Natural killer cell treated with Interleukin-12 subunit alpha and Interleukin-12 subunit beta and Interleukin-15 and Interleukin-18, amount 100 ng/mL, for 72 hours (primary cell): ENCODE results near the gene ZFAND3. TPM values are rescaled to one million over a fixed set of nuclear protein-coding genes. Genes with fewer than 3 reads are reported as not detected.

ENCODE experiments used
- ATAC-seq, 2 donors: fragments of 150-1000 bp; cut with Tn5 transposase in 1 of 2; sonication (Bioruptor Pico), chemical (Tn5 transposase) in 1 of 2; 2 replicates each; pipeline ENCODE4 v1.10.0; 2021
- DNase-seq: peaks from one replicate; pipeline ENCODE4 v3.0.0; 2022; ENCODE audit warnings: low spot score
- H3K27ac Mint-ChIP-seq, 2 donors: 1 replicate in 1 of 2; 2 replicates in 1 of 2; pipeline ENCODE4 v1.8.0; 2022; ENCODE audit warnings: mixed read lengths in 2 of 2, mild to moderate bottlenecking in 1 of 2, moderate library complexity in 1 of 2
- H3K27me3 Mint-ChIP-seq, 2 donors: 1 replicate in 1 of 2; 2 replicates in 1 of 2; pipeline ENCODE4 v1.8.0; 2022; ENCODE audit warnings: mixed read lengths in 2 of 2
- H3K36me3 Mint-ChIP-seq: one replicate; pipeline ENCODE4 v1.8.0; 2022; ENCODE audit warnings: mixed read lengths
- H3K4me1 Mint-ChIP-seq, 2 donors: 1 replicate in 1 of 2; 2 replicates in 1 of 2; pipeline ENCODE4 v1.8.0; 2022; ENCODE audit warnings: low read depth in 2 of 2, mixed read lengths in 2 of 2, mild to moderate bottlenecking in 1 of 2
- H3K4me3 Mint-ChIP-seq: one replicate; pipeline ENCODE4 v1.8.0; 2022; ENCODE audit warnings: mixed read lengths
- H3K9me3 Mint-ChIP-seq: 2 replicates; pipeline ENCODE4 v1.8.0; 2022; ENCODE audit warnings: mixed read lengths
- total RNA-seq, 2 donors: library from RNA; stranded (reverse); gene quantifications; one replicate each; pipeline ENCODE4 v1.2.3, GENCODE V29; 2022

ZFAND3 gene
- total RNA-seq, 2 donors from 2014 or later, result 51.0 to 100 TPM

GRCh38 chr6:38171997-38172738 is 352.6 kb downstream of the ZFAND3 start:
- Mint-ChIP-seq H3K27ac (no peak overlapping the region), H3K4me1 (no peaks in the 10 kb centered on the region), H3K36me3 (no peaks in the 10 kb centered on the region), H3K4me3 (no peak overlapping the region), H3K9me3 (no peaks in the 10 kb centered on the region), H3K27me3 (no peaks in the 10 kb centered on the region)
- peak; percentile 37 for DNase-seq
- ATAC-seq, result peak in 1 of 2 donors; percentile 3

- Mint-ChIP-seq H3K4me1 (peaks cover 0 to 2% of the 10 kb centered on the region in 2 donors), H3K27me3 (no peaks in the 10 kb centered on the region), H3K9me3 (no peaks in the 10 kb centered on the region), H3K4me3 (no peak overlapping the region), H3K27ac (peak overlapping the region in 1 of 2 donors; percentile 35), H3K36me3 (no peaks in the 10 kb centered on the region)
- DNase-seq (no peak), ATAC-seq (no peak)
These were observed 353.3 kb downstream of the ZFAND3 start for GRCh38 chr6:38172739-38173410.

GRCh38 chr6:38173909-38174308 is 354.4 kb downstream of the ZFAND3 start:
- peaks cover 0 to 4% of the 10 kb centered on the region in 2 donors for H3K4me1 Mint-ChIP-seq
- H3K27ac Mint-ChIP-seq, result no peak overlapping the region
- H3K9me3 Mint-ChIP-seq, result no peaks in the 10 kb centered on the region
- no peak overlapping the region for H3K4me3 Mint-ChIP-seq
- no peak for DNase-seq
- H3K36me3 Mint-ChIP-seq, result no peaks in the 10 kb centered on the region
- H3K27me3 Mint-ChIP-seq, result no peaks in the 10 kb centered on the region
- ATAC-seq, result no peak

- H3K4me3 Mint-ChIP-seq, result no peak overlapping the region
- no peaks in the 10 kb centered on the region for H3K27me3 Mint-ChIP-seq
- peaks cover 0 to 4% of the 10 kb centered on the region in 2 donors for H3K4me1 Mint-ChIP-seq
- ATAC-seq (no peak), DNase-seq (no peak)
- no peaks in the 10 kb centered on the region for H3K9me3 Mint-ChIP-seq
- H3K27ac Mint-ChIP-seq, result no peak overlapping the region
- H3K36me3 Mint-ChIP-seq, result no peaks in the 10 kb centered on the region
These were observed 354.8 kb downstream of the ZFAND3 start for GRCh38 chr6:38174315-38174714.

GRCh38 chr6:38174806-38175495 is 355.4 kb downstream of the ZFAND3 start:
- ATAC-seq (no peak), DNase-seq (no peak)
- H3K27ac Mint-ChIP-seq, result no peak overlapping the region
- H3K9me3 Mint-ChIP-seq, result no peaks in the 10 kb centered on the region
- H3K4me1 Mint-ChIP-seq, result peaks cover 0 to 4% of the 10 kb centered on the region in 2 donors
- H3K4me3 Mint-ChIP-seq, result no peak overlapping the region
- no peaks in the 10 kb centered on the region for H3K36me3 Mint-ChIP-seq
- no peaks in the 10 kb centered on the region for H3K27me3 Mint-ChIP-seq

- ATAC-seq (peak in 1 of 2 donors; percentile 18), DNase-seq (peak; percentile 51)
- Mint-ChIP-seq H3K4me1 (peaks cover 0 to 6% of the 10 kb centered on the region in 2 donors), H3K27ac (no peak overlapping the region), H3K9me3 (no peaks in the 10 kb centered on the region), H3K36me3 (no peaks in the 10 kb centered on the region), H3K27me3 (no peaks in the 10 kb centered on the region), H3K4me3 (no peak overlapping the region)
These were observed 356.3 kb downstream of the ZFAND3 start for GRCh38 chr6:38175786-38176185.

- Mint-ChIP-seq H3K4me3 (no peak overlapping the region), H3K27me3 (no peaks in the 10 kb centered on the region), H3K4me1 (peaks cover 0 to 6% of the 10 kb centered on the region in 2 donors), H3K36me3 (no peaks in the 10 kb centered on the region), H3K9me3 (no peaks in the 10 kb centered on the region), H3K27ac (peak overlapping the region in 1 of 2 donors; percentile 82)
- ATAC-seq (no peak), DNase-seq (no peak)
These were observed 357.5 kb downstream of the ZFAND3 start for GRCh38 chr6:38176797-38177751.

GRCh38 chr6:38177882-38178583 is 358.5 kb downstream of the ZFAND3 start:
- no peaks in the 10 kb centered on the region for H3K9me3 Mint-ChIP-seq
- H3K36me3 Mint-ChIP-seq, result no peaks in the 10 kb centered on the region
- H3K4me1 Mint-ChIP-seq, result peaks cover 0 to 6% of the 10 kb centered on the region in 2 donors
- ATAC-seq (peak in 1 of 2 donors; percentile 29), DNase-seq (no peak)
- no peaks in the 10 kb centered on the region for H3K27me3 Mint-ChIP-seq
- H3K27ac Mint-ChIP-seq, result peak overlapping the region in 1 of 2 donors; percentile 82
- no peak overlapping the region for H3K4me3 Mint-ChIP-seq

- Mint-ChIP-seq H3K27ac (no peak overlapping the region), H3K4me1 (peaks cover 0 to 6% of the 10 kb centered on the region in 2 donors), H3K4me3 (no peak overlapping the region), H3K36me3 (no peaks in the 10 kb centered on the region), H3K27me3 (no peaks in the 10 kb centered on the region), H3K9me3 (no peaks in the 10 kb centered on the region)
- ATAC-seq, result no peak
- no peak for DNase-seq
These were observed 359.0 kb downstream of the ZFAND3 start for GRCh38 chr6:38178584-38178886.

- H3K4me1 Mint-ChIP-seq, result peaks cover 0 to 9% of the 10 kb centered on the region in 2 donors
- H3K27ac Mint-ChIP-seq, result no peak overlapping the region
- ATAC-seq (peak in 1 of 2 donors; percentile 17), DNase-seq (no peak)
- no peaks in the 10 kb centered on the region for H3K27me3 Mint-ChIP-seq
- no peak overlapping the region for H3K4me3 Mint-ChIP-seq
- H3K36me3 Mint-ChIP-seq, result no peaks in the 10 kb centered on the region
- H3K9me3 Mint-ChIP-seq, result no peaks in the 10 kb centered on the region
These were observed 359.8 kb downstream of the ZFAND3 start for GRCh38 chr6:38179300-38179699.

- H3K9me3 Mint-ChIP-seq, result no peaks in the 10 kb centered on the region
- no peaks in the 10 kb centered on the region for H3K27me3 Mint-ChIP-seq
- DNase-seq (no peak), ATAC-seq (no peak)
- H3K36me3 Mint-ChIP-seq, result no peaks in the 10 kb centered on the region
- peaks cover 0 to 9% of the 10 kb centered on the region in 2 donors for H3K4me1 Mint-ChIP-seq
- H3K27ac Mint-ChIP-seq, result no peak overlapping the region
- H3K4me3 Mint-ChIP-seq, result no peak overlapping the region
These were observed 360.4 kb downstream of the ZFAND3 start for GRCh38 chr6:38179794-38180430.

- H3K4me3 Mint-ChIP-seq, result no peak overlapping the region
- no peak overlapping the region for H3K27ac Mint-ChIP-seq
- peaks cover 0 to 9% of the 10 kb centered on the region in 2 donors for H3K4me1 Mint-ChIP-seq
- H3K36me3 Mint-ChIP-seq, result no peaks in the 10 kb centered on the region
- DNase-seq (no peak), ATAC-seq (no peak)
- no peaks in the 10 kb centered on the region for H3K27me3 Mint-ChIP-seq
- no peaks in the 10 kb centered on the region for H3K9me3 Mint-ChIP-seq
These were observed 361.1 kb downstream of the ZFAND3 start for GRCh38 chr6:38180586-38180985.
